CD14-positive monocyte (primary cell): Measurements from ENCODE around the gene WLS. TPM values are rescaled to one million over a fixed set of nuclear protein-coding genes. Genes with fewer than 3 reads are reported as not detected.
A peak's percentile ranks its signal among the peaks of the same experiment; 100 is the strongest.

Source experiments
- DNase-seq, 3 donors: peaks; one replicate each; pipeline ENCODE4 v3.0.0-alpha.2; 2011 to 2022
- H2AFZ ChIP-seq: 2 replicates; pipeline ENCODE4 v1.6.0; 2012; ENCODE audit warnings: mild to moderate bottlenecking, low read depth, low read length, inconsistent platforms; ENCODE audit not compliant: insufficient read depth, poor library complexity, severe bottlenecking
- H3K27ac ChIP-seq, 2 donors: 1 replicate in 1 of 2; 2 replicates in 1 of 2; pipeline ENCODE4 v1.5.1; 2012 to 2013; ENCODE audit warnings: low read length in 2 of 2, control low read depth in 1 of 2, inconsistent platforms in 1 of 2, low read depth in 1 of 2, mild to moderate bottlenecking in 1 of 2
- H3K27me3 ChIP-seq, 2 donors: one replicate each; pipeline versions ENCODE4 v1.6.0 to v1.6.1; 2011 to 2013; ENCODE audit warnings: low read length in 2 of 2; ENCODE audit not compliant: control insufficient read depth in 2 of 2, insufficient read depth in 2 of 2
- H3K36me3 ChIP-seq, 2 donors: replicated peaks in 1 of 2; 1 replicate in 1 of 2; 2 replicates in 1 of 2; pipeline versions ENCODE4 v1.5.1 to v1.6.1; 2012 to 2013; ENCODE audit warnings: low read length in 2 of 2, control low read depth in 1 of 2, inconsistent platforms in 1 of 2, mild to moderate bottlenecking in 1 of 2; ENCODE audit not compliant: insufficient read depth in 2 of 2, control insufficient read depth in 1 of 2
- H3K4me1 ChIP-seq, 2 donors: 1 replicate in 1 of 2; 2 replicates in 1 of 2; pipeline versions ENCODE4 v1.5.1 to v1.6.1; 2012 to 2013; ENCODE audit warnings: low read length in 2 of 2, control low read depth in 1 of 2, inconsistent platforms in 1 of 2, mild to moderate bottlenecking in 1 of 2, moderate library complexity in 1 of 2; ENCODE audit not compliant: insufficient read depth in 2 of 2, control insufficient read depth in 1 of 2
- H3K4me2 ChIP-seq: replicated peaks from 2 replicates; pipeline ENCODE3; 2012; ENCODE audit warnings: low read length, moderate library complexity, mild to moderate bottlenecking; ENCODE audit not compliant: poor library complexity, severe bottlenecking; ENCODE audit errors: extremely low read depth
- H3K4me3 ChIP-seq, 3 experiments: fragments of 200-600 bp in 1 of 3; sonication (generic) in 1 of 3; replicated peaks in 1 of 3; 1 replicate in 2 of 3; 2 replicates in 1 of 3; pipeline ENCODE4 v1.5.1; 2011 to 2013; ENCODE audit warnings: low read length in 3 of 3, mild to moderate bottlenecking in 3 of 3, control low read depth in 2 of 3, low read depth in 2 of 3, inconsistent platforms in 1 of 3, moderate library complexity in 1 of 3
- H3K79me2 ChIP-seq: 2 replicates; pipeline ENCODE4 v1.6.0; 2012; ENCODE audit warnings: mild to moderate bottlenecking, control low read depth, inconsistent platforms, low read length, moderate library complexity; ENCODE audit not compliant: insufficient read depth
- H3K9ac ChIP-seq: 2 replicates; pipeline ENCODE4 v1.6.0; 2017; ENCODE audit warnings: low read length, mild to moderate bottlenecking; ENCODE audit not compliant: insufficient read depth, poor library complexity, severe bottlenecking
- H3K9me3 ChIP-seq, 2 donors: replicated peaks in 1 of 2; 1 replicate in 1 of 2; 2 replicates in 1 of 2; pipeline versions ENCODE4 v1.5.1 to v1.6.1; 2012 to 2013; ENCODE audit warnings: low read length in 2 of 2, control low read depth in 1 of 2; ENCODE audit not compliant: control insufficient read depth in 1 of 2, insufficient read depth in 1 of 2
- H4K20me1 ChIP-seq: 2 replicates; pipeline ENCODE4 v1.6.0; 2012; ENCODE audit warnings: mild to moderate bottlenecking, low read length, control low read depth, moderate library complexity; ENCODE audit not compliant: insufficient read depth
- H3K27ac Mint-ChIP-seq, 7 donors: one replicate each; pipeline ENCODE4 v1.8.0; 2020; ENCODE audit warnings: mild to moderate bottlenecking in 7 of 7, mixed read lengths in 7 of 7, moderate library complexity in 6 of 7, inconsistent platforms in 2 of 7
- H3K27me3 Mint-ChIP-seq, 3 donors: one replicate each; pipeline ENCODE4 v1.8.0; 2021 to 2022; ENCODE audit warnings: low read depth in 3 of 3, mild to moderate bottlenecking in 3 of 3, mixed read lengths in 3 of 3, moderate library complexity in 3 of 3, inconsistent platforms in 1 of 3
- H3K36me3 Mint-ChIP-seq, 2 donors: one replicate each; pipeline ENCODE4 v1.8.0; 2020; ENCODE audit warnings: mixed read lengths in 2 of 2, inconsistent platforms in 1 of 2, mild to moderate bottlenecking in 1 of 2
- H3K4me1 Mint-ChIP-seq: one replicate; pipeline ENCODE4 v1.8.0; 2020; ENCODE audit warnings: mild to moderate bottlenecking, mixed read lengths
- H3K4me3 Mint-ChIP-seq, 2 donors: one replicate each; pipeline ENCODE4 v1.8.0; 2020; ENCODE audit warnings: mild to moderate bottlenecking in 2 of 2, mixed read lengths in 2 of 2, moderate library complexity in 1 of 2
- H3K9me3 Mint-ChIP-seq, 7 donors: one replicate each; pipeline ENCODE4 v1.8.0; 2020 to 2022; ENCODE audit warnings: mixed read lengths in 7 of 7, mild to moderate bottlenecking in 6 of 7, moderate library complexity in 6 of 7, inconsistent platforms in 2 of 7
- CTCF ChIP-seq: fragments of 200-600 bp; IDR thresholded peaks from one replicate; pipeline ENCODE4 v1.8.0; 2022; ENCODE audit warnings: antibody characterized with exemption, mild to moderate bottlenecking
- WGBS: methylation state at CpG from one replicate; pipeline ENCODE4 v1.1.5; 2013; ENCODE audit warnings: missing lambda C conversion rate; ENCODE audit not compliant: insufficient coverage; 5-methylcytosine and 5-hydroxymethylcytosine counted together
- intact Hi-C, 2 donors: fragments of 100-400 bp; cut with micrococcal nuclease; formaldehyde crosslinking; loops; one replicate each; pipeline versions ENCODE4 v1.15.0 to v1.15.1; 2023
- polyA plus RNA-seq, 3 donors: library from polyadenylated mRNA; depleted of rRNA in 1 of 3; unstranded in 2 of 3; stranded (reverse) in 1 of 3; fragments of 300-500 nt in 2 of 3; fragments of >200 nt in 1 of 3; fragmentation: Illumina TruSeq in 2 of 3; gene quantifications; 1 replicate in 2 of 3; 2 replicates in 1 of 3; pipeline ENCODE4 v1.2.3, GENCODE V29; 2012 to 2021

WLS gene
- polyA plus RNA-seq, 3 donors, result 29.8 to 46.3 (median 34.6) TPM

- intact Hi-C loops, result no loop called here
- Histone ChIP-seq H3K79me2 (no peaks in the 10 kb centered on the region), H2AFZ (no peak overlapping the region), H3K9me3 (no peaks in the 10 kb centered on the region), H3K36me3 (no peaks in the 10 kb centered on the region), H3K4me2 (no peak overlapping the region), H3K4me3 (no peak overlapping the region), H3K4me1 (peaks cover 6 to 7% of the 10 kb centered on the region in 2 donors), H3K9ac (no peak overlapping the region), H3K27ac (no peak overlapping the region), H4K20me1 (no peaks in the 10 kb centered on the region), H3K27me3 (peaks cover 14 to 49% of the 10 kb centered on the region in 2 donors)
- H3K4me3 Mint-ChIP-seq, result no peak overlapping the region
- TF ChIP-seq CTCF, result no peak
- peaks cover 0 to 5% (median 0%) of the 10 kb centered on the region in 7 donors for H3K9me3 Mint-ChIP-seq
- H3K36me3 Mint-ChIP-seq, result peaks cover 0 to 4% of the 10 kb centered on the region in 2 donors
- H3K27ac Mint-ChIP-seq, result no peak overlapping the region
- DNase-seq, result no peak
- peaks cover 37 to 44% (median 43%) of the 10 kb centered on the region in 3 donors for H3K27me3 Mint-ChIP-seq
- no CpG with 5 or more reads among the region's 2 CpGs for WGBS
- H3K4me1 Mint-ChIP-seq, result peaks cover 18% of the 10 kb centered on the region
These were observed 4.7 kb upstream of the WLS start for GRCh38 chr1:68237040-68237439.

GRCh38 chr1:68234094-68234493, 1.8 kb upstream of the WLS start:
- no peak overlapping the region for H3K27ac ChIP-seq
- Mint-ChIP-seq H3K9me3 (peaks cover 0 to 5% (median 0%) of the 10 kb centered on the region in 7 donors), H3K36me3 (peaks cover 3 to 8% of the 10 kb centered on the region in 2 donors), H3K27me3 (peaks cover 54 to 57% (median 55%) of the 10 kb centered on the region in 3 donors), H3K4me3 (peak overlapping the region in 1 of 2 donors; percentile 17), H3K27ac (no peak overlapping the region), H3K4me1 (peaks cover 35% of the 10 kb centered on the region)
- H3K4me2 ChIP-seq, result no peak overlapping the region
- DNase-seq, result no peak
- peaks cover 19 to 58% of the 10 kb centered on the region in 2 donors for H3K27me3 ChIP-seq
- intact Hi-C loops, result no loop called here
- no peaks in the 10 kb centered on the region for H3K36me3 ChIP-seq
- H4K20me1 ChIP-seq, result peaks cover 12% of the 10 kb centered on the region
- WGBS, result no CpG with 5 or more reads among the region's 2 CpGs
- no peaks in the 10 kb centered on the region for H3K9me3 ChIP-seq
- H3K9ac ChIP-seq, result no peak overlapping the region
- H3K4me1 ChIP-seq, result peaks cover 24 to 28% of the 10 kb centered on the region in 2 donors
- TF ChIP-seq CTCF, result no peak
- peaks cover 14% of the 10 kb centered on the region for H3K79me2 ChIP-seq
- no peak overlapping the region for H2AFZ ChIP-seq
- H3K4me3 ChIP-seq, result no peak overlapping the region
